ENCODE data around the gene CDADC1. TPM values are rescaled to one million over a fixed set of nuclear protein-coding genes. Genes with fewer than 3 reads are reported as not detected.

CDADC1 gene
- total RNA-seq: 5.5 and 8.2 TPM in 2 replicates

GRCh38 chr13:49247643-49248621 lies at the start of gene CDADC1:
Gene CDADC1, plus strand, starts transcription at chr13:49247925. Its CDS starts 113 bp downstream, at chr13:49248038.

GRCh38 chr13:49220036-49220855 lies 27.5 kb upstream of the CDADC1 start, which contains the start of gene MLNR:
Gene MLNR, plus strand, starts transcription at chr13:49220338. Its CDS starts 0 bp downstream, at chr13:49220338.

Other genes starting within 250 kb of the CDADC1 start
- not detected in 2 replicates for gene MLNR, start 27.6 kb upstream of the CDADC1 start, total RNA-seq
- 8.2 and 11.3 TPM in 2 replicates for gene CAB39L, start 196.1 kb downstream of the CDADC1 start, total RNA-seq
- 7.9 and 13.0 TPM in 2 replicates for gene SETDB2, start 196.3 kb downstream of the CDADC1 start, total RNA-seq
- gene PHF11, start 248.0 kb downstream of the CDADC1 start, total RNA-seq: 9.6 and 13.7 TPM in 2 replicates

Measured in nasal cavity respiratory epithelium epithelial cell of viscerocranial mucosa (primary cell).